Superior temporal gyrus (tissue), 1 donor: ENCODE data around the gene FAM120B.
"Not testable (repeated sequence)": the region's sequence is repeated elsewhere in the genome, so short reads cannot be mapped to it uniquely, and the experiment has no call there.

Experiments used
- DNase-seq: peaks from one replicate; pipeline ENCODE4 v3.0.0-alpha.2; 2016; ENCODE audit errors: extremely low spot score

The FAM120B gene

DNA sequence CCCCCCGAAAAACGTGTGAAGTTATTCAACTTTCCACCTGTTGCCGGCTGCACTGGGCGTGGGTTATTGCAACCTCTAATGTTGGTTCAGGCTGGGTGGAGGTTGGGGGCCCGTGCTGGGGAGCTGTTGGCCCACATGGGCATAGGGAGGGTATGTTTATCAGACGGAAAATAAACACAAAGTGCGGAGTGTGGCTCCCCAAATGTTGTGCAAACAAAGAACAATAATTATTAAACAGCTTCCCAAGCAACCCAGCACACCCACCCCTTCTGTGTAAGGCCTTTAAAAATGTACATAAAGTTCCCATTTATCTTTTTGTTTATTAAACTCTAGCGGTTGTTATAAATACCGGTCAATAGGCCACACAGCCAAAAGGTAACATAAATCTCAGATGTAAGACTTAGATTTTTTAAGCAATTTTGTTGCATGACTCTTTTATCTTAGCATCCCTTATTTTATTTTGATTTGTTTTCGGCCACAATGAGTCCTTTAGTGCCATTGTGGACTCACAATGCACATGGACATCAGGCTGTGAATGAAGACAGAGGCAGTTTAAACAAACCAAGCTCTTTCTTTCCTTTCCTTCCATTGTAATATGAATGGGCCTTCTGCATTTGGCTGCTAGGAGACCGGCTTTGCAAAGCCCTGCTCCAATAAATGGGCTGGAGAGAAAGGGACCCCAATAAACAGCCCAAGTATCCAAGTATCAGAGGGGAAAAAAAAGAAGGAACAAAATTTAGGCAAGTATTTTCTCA is 8.8 kb upstream of the FAM120B start:
- DNase-seq, result peak; percentile 84

DNA sequence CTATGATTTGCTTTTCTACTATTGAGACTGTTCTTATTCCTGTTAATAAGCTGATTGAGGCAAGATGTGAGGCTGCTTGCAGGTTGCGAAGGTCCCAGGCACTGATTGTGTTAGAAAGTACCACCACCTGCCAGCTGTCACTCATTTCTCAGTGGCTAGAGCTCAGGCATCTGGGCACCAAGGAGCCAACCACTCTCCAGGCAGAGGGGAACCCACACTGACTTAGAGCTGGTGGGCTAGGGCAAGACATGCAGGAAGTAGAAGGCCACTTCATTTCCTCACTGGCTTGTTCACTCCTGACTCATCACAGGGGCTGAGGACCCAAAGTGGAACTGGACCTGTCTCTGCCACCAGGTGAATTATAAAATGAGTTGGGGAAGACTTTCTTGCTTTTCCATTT is 7.9 kb upstream of the FAM120B start:
- DNase-seq, result no peak

DNA sequence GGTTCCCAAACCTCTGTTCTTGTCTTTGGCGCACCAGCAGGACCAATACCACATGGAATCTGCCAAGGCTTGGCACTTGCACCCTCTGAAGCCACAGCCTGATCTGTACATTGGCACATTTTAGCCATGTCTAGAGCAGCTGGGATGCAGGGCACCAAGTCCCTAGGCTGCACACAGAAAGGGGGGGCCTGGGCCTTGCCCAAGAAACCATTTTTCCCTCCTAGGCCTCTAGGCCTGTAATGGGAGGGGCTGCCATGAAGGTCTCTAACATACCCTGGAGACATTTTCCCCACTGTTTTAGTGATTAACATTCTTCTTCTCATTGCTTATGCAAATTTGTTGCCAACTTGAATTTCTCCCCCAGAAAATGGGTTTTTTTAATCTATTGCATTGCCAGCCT is 5.4 kb upstream of the FAM120B start:
- no peak for DNase-seq

DNA sequence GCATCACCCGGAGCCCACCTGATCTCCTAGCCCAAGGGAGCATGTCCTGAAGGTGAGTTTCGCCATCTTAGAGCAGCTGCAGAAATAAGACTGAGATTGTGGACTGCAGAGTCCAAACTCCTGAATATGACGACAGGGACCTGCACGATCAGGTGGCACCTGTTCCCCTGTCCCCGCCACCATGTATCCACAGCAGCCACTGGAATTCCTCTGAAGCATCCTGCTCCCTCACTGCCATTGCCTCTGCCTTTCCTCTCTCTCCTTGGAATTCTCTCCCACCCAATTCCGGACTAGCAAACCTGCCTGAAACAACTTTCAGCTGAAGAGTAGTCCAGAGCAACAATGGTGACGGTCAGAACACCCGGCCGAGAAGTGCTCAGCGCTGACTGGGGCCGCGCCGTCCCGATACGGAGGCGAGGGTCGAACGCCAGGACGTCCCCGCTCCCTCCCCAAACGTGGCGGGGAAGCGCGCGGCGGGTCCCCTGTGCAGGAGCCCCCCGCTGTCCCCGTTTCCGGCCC is 694 bp upstream of the FAM120B start:
- no peak for DNase-seq

DNA sequence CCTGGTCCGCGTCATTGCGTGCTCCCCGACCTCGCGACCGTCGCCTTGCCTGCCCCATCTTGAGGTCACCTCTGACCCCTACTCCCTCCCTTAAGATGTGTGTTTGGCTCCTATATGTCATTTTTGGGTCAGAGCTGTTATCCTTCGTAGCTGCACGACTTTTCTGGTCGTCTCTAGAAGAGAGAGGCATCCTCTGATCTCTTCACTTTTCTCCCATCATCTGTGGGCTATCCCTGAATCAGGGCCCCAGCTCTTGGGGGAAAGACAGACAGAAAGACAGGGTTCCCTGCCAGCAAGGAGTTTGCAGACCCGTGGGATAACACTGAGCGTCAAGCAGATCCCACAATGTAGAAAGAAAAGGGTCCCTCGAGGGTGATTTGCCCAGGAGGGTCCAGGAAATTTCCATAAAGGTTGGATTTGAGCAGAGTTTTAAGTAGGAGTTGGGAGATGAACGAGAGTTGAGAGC is 555 bp downstream of the FAM120B start:
- DNase-seq, result no peak

DNA sequence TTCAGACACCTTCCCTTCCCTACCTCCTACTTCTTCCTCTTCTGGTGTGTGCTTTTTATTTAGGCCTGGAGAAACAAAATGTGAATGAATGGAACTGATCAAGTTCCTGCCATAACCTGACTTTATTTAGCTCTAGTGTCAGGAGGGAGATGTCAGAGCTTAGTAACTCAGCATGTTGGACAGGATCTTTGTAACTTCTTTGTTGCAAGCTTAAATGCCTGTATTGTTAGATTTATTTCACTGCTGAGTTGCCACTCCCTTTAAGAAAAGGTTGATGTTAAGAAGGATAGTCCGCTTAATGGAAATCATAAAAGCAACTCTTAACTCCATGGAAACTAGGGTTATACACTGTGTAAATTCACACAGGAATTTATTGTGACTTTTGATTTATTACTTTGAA is 2.2 kb downstream of the FAM120B start:
- DNase-seq, result no peak

DNA sequence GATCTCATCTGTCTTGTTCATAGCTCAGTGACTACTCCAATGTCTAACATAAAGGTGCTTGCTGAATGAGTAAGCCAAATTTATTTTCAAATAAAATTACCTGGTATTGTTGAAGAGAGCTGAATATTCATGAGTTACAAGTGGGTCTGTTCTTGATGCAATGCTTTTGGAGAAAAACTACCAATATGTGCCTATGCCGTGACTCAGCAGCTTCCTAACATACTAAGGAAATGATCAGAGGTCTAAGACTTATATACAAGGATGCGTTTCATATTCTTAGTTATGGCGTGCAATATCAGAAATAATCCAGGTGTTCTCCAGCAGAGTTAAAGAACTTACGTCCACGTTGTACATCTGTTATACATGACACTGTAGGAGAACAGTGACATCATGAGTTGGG is 5.1 kb downstream of the FAM120B start:
- DNase-seq, result no peak

DNA sequence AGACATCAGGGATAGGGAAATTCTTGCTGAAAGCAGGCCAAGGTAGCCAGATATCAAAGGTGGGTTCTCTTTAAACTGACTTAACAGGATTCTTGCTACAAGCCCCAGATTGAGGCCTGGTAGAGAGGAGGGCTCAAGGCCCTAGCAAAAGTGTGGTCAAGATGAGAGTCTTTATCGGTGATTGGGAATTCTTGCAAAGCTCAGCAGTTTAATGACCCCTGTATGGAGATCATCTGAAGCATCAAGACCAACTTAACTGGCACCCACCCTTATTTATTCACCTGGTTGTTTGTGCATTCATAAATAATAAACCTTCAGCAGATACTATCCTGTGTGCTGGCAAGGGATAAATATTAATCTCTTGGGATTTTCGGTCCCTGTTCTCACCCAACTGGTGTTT is 6.3 kb downstream of the FAM120B start:
- no peak for DNase-seq

DNA sequence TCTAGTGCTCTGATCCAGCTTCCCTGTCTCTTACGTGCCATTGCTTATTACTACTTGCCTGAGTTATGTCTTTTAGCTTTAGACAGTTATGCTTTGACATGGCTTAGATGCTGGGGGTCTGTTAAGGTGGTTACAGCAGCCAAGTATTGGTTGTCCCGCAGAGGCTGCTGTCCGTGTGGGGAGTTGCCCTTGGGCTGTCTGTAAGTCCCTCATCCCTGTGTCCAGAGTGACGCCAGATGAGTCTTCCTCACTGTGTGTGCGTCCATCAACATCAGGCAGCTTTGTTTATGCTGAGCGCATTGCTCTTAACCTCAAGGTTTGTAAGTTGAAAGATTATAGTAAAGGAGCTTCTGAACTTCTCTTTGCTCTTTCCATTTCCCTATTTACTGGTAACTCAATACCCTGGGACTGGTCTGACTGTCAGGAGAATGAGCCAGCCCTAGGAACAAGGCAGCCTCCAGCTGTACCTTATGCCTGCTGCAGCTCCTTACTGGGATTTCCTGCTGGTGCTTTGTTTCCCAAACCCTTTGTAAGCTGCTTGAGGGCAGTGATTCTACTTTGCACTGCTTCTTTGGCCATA is 7.2 kb downstream of the FAM120B start:
- DNase-seq, result no peak

DNA sequence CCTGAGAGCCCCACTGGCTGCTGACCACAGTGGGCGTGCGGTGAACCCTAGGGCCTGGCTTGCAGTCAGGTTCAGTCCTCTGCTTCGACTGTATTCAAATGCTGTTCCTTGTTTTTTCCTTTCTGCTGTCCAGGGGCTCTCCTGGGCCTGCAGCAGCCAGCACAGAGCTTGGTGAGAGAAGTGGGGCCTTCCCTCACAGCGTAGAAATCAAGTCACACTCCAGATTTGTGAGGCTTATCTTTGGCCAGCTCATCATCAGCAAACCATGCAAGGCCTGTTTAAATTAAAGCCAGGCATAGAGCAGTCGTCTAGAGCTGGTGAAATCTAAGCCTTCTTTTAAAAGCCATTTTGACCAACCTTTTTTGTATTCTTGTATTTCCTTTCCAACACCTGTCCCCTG is 8.4 kb downstream of the FAM120B start:
- no peak for DNase-seq

DNA sequence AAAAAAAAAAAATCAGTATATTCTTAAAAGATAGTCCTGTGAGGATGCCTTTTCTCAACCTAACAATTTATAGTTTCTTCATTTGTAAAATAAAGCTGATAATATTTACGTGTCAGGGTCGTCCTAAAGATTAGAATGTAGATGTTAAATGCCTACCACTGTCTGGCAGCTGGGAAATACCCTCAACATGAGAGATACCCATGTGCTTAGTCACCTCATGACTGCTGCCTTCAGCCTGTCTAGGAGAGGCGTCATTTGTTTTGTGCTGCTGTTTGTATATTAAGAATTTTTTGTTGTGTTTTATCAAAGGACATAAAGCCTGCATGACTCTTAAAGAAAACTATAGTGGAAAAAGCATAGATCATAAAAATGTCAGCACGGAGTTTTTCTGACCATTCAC is 9.5 kb downstream of the FAM120B start:
- no peak for DNase-seq

DNA sequence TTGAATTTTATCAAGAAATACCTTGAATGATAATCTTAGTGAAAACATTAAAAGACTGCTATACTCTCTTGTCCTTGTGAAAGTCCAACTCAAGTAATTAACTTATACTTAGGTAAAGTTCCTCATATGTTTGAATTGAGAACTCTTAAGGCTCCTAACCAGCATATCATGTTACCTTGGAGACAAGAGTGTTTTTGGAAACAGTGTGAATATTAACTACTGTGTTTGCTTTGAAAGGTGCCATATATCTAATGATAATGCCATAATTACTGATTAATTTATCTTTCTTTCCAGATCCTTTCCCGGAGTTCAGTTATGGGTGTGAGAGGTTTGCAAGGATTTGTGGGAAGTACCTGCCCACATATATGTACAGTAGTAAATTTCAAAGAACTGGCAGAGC is 10.5 kb downstream of the FAM120B start:
- no peak for DNase-seq

DNA sequence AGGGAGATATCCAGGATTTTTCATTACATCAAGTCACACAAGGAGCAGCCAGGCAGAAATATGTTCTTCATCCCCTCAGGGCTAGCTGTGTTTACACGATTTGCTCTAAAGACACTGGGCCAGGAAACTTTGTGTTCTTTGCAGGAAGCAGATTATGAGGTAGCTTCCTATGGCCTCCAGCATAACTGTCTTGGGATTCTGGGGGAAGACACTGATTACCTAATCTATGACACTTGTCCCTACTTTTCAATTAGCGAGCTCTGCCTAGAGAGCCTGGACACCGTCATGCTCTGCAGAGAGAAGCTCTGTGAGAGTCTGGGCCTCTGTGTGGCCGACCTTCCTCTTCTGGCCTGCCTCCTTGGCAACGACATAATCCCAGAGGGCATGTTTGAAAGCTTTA is 11.2 kb downstream of the FAM120B start:
- DNase-seq, result no peak

DNA sequence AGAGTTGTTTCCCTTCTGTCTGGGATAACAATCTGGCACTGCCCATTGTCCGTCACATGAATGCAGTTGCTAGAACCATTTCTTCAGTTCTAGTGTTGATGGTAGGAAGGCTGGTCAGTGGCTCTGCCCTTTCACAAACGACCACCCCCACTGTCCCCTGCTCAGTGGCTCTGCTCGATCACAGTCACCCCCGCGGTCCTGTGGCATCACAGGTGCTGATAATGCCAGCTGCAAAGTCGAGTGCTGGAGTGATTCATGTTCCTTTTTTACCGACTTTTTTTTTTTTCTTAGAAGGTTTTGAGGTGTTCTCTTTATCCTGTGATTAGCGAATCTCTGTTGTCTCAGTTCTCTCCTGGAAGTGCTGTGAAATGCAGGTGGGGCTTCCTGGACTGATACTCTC is 22.8 kb downstream of the FAM120B start:
- no peak for DNase-seq

DNA sequence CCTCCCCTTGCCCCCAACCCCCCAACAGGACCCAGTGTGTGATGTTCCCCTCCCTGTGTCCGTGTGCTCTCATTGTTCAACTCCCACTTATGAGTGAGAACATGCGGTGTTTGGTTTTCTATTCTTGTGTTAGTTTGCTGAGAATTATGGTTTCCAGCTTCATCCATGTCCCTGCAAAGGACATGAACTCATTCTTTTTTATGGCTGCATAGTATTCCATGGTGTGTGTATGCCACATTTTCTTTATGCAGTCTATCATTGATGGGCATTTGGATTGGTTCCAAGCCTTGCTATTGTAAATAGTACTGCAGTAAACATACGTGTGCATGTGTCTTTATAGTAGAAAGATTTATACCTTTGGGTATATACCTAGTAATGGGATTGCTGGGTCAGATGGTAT is 28.6 kb downstream of the FAM120B start:
- not testable (repeated sequence) for DNase-seq

DNA sequence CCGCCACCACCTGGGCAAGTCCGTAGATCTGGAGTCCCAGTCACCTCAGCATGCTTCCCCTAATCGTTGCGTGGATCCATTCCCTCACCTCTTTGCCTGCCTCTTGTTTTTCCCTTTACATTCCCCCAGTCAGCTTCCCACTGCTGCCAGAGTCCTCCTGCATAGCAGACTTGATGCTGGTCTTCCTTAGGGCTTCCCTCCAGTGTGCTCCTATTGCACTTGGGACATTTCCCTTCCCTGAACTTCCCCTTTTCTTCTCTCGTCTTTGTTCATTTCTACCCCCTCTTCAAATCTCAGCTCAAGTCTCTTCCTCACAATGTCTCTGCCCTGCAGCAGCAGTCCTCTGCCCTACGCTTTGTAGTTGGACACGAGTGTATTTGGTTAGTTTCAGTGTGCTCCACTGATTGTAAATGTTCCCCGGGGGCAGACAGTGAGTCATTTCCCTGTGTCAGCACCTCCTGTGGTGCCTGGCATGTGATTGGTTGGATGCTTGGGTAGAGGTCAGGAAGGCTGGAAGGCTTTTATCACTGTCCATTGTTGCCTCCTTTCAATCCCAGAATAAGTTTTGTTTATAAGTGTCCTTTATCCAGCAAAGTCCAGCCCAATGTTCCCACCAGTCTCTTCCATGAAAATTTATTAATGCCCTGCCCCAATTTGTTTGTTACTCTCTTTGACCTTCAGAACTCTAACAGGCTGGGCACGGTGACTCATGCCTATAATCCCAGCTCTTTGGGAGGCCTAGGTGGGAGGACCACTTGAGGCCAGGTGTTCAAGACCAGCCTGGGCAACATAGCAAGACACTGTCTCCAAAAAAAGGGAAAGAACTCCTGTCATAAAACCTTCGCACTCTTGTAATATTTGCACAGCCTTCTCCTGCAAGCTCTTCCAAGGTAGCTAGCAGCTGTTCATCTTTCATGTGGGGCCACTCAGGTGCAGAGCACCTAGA is 38.3 kb downstream of the FAM120B start:
- DNase-seq, result no peak

DNA sequence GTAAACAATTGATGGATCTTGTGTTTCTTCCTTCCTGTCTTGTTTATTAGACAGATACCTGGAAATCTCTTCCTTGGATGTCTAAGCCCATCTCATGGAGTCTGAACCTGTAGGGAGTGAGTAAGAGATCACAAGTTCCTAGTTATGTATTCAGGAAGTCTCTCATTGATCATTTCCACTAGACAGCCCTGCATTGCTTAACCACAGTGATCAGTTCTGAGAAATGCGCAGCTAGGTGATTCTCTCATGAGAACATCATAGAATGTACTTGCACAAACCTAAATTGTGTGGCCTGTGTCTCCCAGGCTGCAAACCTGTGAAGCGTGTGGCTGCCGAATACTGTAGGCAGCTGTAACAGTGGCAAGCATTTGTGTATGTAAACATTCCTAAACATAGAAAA is 39.1 kb downstream of the FAM120B start:
- DNase-seq, result no peak

DNA sequence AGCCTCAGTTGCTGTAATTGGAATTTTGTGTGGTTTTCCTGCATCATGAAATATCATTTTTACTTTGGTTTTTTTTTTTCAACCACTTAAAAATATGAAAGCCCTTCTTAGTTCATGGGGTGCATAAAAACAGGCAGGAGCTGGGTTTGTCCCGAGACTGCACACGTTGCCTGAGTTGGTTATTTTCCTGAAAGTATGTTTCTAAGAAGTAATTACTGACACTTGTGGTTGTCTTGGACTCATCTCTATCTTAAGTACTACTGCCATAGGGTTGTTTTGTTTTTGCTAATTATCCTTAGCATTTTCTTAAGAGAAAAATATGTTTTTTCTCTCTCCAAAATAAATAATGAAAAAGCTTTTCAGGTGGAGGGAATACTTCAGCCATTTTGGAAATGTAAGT is 40.1 kb downstream of the FAM120B start:
- DNase-seq, result no peak

DNA sequence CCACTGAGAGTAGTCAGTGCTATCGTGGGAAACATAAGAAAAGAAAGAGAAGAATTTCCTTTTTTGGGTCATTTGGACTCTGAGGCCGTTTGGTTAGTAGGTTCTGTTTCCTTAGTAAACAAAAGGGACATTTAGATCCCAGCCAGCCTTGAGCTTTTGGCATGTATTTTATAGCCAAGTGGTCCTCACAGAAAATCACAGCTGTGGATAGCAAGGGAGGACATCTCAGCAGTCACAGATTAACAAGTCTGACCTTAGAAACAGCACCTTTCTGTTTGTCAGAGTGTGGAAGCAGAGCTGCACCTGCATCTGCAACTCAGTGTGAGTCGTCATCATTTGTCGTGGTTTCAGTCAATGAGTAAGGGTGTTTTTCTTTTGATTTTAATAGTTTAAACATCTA is 40.5 kb downstream of the FAM120B start:
- DNase-seq, result no peak

DNA sequence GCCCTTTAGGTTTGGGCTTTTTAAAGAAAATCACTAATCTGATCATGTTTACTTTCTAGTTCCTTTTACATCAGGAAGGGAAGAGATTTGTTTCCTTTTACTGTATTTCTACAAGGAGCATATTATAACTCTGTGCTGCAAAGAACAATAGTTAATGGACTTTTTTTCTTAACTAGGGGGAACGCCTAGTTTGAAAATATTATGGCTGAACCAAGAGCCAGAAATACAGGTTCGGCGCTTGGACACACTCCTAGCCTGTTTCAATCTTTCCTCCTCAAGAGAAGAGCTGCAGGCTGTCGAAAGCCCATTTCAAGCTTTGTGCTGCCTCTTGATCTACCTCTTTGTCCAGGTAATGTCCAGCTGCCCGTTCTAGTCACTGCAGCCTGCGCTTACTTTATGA is 41.4 kb downstream of the FAM120B start:
- DNase-seq, result no peak

DNA sequence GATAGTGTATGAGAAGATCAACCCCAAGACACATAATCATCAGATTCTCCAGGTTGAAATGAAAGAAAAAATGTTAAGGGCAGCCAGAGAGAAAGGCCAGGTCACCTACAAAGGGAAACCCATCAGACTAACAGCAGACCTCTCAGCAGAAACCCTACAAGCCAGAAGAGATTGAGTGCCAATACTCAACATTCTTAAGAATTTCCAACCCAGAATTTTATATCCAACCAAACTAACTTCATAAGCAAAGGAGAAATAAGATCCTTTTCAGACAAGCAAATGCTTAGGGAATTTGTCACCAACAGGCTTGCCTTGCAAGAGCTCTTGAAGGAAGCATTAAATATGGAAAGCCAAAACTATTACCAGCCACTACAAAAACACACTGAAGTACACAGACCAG is 44.9 kb downstream of the FAM120B start:
- not testable (repeated sequence) for DNase-seq

DNA sequence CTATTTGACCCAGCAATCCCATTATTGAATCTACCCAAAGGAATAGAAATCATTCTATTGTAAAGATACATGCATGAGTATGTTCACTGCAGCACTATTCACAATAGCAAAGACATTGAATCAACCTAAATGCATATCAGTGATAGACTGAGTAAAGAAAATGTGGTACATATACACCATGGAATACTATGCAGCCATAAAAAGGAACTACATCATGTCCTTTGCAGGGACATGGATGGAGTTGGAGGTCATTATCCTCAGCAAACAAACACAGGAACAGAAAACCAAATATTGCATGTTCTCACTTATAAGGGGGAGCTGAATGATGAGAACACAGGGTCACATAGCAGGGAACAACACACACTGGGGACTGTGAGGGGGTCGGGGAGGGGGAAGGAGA is 48.6 kb downstream of the FAM120B start:
- not testable (repeated sequence) for DNase-seq
